ENCODE results near the gene TUBGCP2.
A peak's percentile ranks its signal among the peaks of the same experiment; 100 is the strongest.

The TUBGCP2 gene

GRCh38 chr10:133338080-133339071, 29.7 kb upstream of the TUBGCP2 start:
- no peak for TF ChIP-seq Cebpa-rat (IDR thresholded peaks at IDR 0.05)
- Histone ChIP-seq H3K4me3 (no peak overlapping the region), H4K20me1 (peaks cover 0 to 4% (median 0%) of the 10 kb centered on the region in 11 experiments; a peak in 2 of 22 replicates), H3K4me1 (peaks cover 10 to 27% (median 23%) of the 10 kb centered on the region in 10 experiments; a peak in 16 of 20 replicates), H3K27me3 (peaks cover 40 to 52% (median 46%) of the 10 kb centered on the region in 11 experiments), H3K27ac (no peak overlapping the region), H3K9me3 (replicated peaks in 1 of 11) (peaks cover 13 to 62% (median 51%) of the 10 kb centered on the region in 11 experiments; a peak in 21 of 22 replicates), H3K36me3 (no peaks in the 10 kb centered on the region), H3K4me2 (no peak overlapping the region), H3K9ac (no peak overlapping the region)

GRCh38 chr10:133337370-133337725, 28.7 kb upstream of the TUBGCP2 start:
- Histone ChIP-seq H3K36me3 (no peaks in the 10 kb centered on the region), H3K4me3 (0 out of 20 replicates have a peak overlapping the region, but pooled peaks of 1 of the 10 experiments have one; percentile 19), H3K9ac (no peak overlapping the region), H3K9me3 (replicated peaks in 1 of 11) (peaks cover 13 to 62% (median 51%) of the 10 kb centered on the region in 11 experiments; a peak in 21 of 22 replicates), H3K4me2 (peak overlapping the region in 9 of 11 experiments; percentile 24 to 62 (median 56); a peak in 16 of 22 replicates), H3K4me1 (peaks cover 10 to 24% (median 20%) of the 10 kb centered on the region in 10 experiments; a peak in 16 of 20 replicates), H3K27ac (no peak overlapping the region), H4K20me1 (peaks cover 0 to 4% (median 0%) of the 10 kb centered on the region in 11 experiments; a peak in 2 of 22 replicates), H3K27me3 (peaks cover 46 to 60% (median 54%) of the 10 kb centered on the region in 11 experiments)
- no peak for TF ChIP-seq Cebpa-rat (IDR thresholded peaks at IDR 0.05)

GRCh38 chr10:133336577-133337369, 28.1 kb upstream of the TUBGCP2 start, which contains the start of gene CALY:
TSS of gene CALY (minus strand) at chr10:133336896. CDS start at chr10:133328989, 7,907 bp downstream.
- H3K27ac ChIP-seq = no peak within 1 kb of the TSS; a peak in 1 of 22 replicates
- H3K9me3 ChIP-seq (replicated peaks in 1 of 11) = peaks cover 13 to 61% (median 51%) of the 10 kb centered on the region in 11 experiments; a peak in 21 of 22 replicates
- peak within 1 kb of the TSS in 2 of 10 experiments; percentile 19 to 24; a peak in 3 of 20 replicates for H3K4me3 ChIP-seq
- peaks cover 0 to 4% (median 0%) of the 10 kb centered on the region in 11 experiments; a peak in 2 of 22 replicates for H4K20me1 ChIP-seq
- peaks cover 10 to 24% (median 20%) of the 10 kb centered on the region in 10 experiments; a peak in 16 of 20 replicates for H3K4me1 ChIP-seq
- H3K27me3 ChIP-seq = peaks cover 46 to 66% (median 60%) of the 10 kb centered on the region in 11 experiments
- no peak for TF ChIP-seq Cebpa-rat (IDR thresholded peaks at IDR 0.05)
- no peak within 1 kb of the TSS for H3K9ac ChIP-seq
- no peaks in the 10 kb centered on the region for H3K36me3 ChIP-seq
- peak within 1 kb of the TSS; percentile 19 to 62 (median 55); a peak in 19 of 22 replicates for H3K4me2 ChIP-seq

GRCh38 chr10:133336118-133336576, 27.5 kb upstream of the TUBGCP2 start:
- no peak overlapping the region for H3K9ac ChIP-seq
- H3K27me3 ChIP-seq = peaks cover 46 to 72% (median 65%) of the 10 kb centered on the region in 11 experiments
- peak overlapping the region in 1 of 10 experiments; percentile 24; a peak in 1 of 20 replicates for H3K4me3 ChIP-seq
- no peak overlapping the region; a peak in 1 of 22 replicates for H3K27ac ChIP-seq
- TF ChIP-seq Cebpa-rat (IDR thresholded peaks at IDR 0.05) = no peak
- H3K9me3 ChIP-seq (replicated peaks in 1 of 11) = peaks cover 13 to 59% (median 51%) of the 10 kb centered on the region in 11 experiments; a peak in 21 of 22 replicates
- H3K36me3 ChIP-seq = no peaks in the 10 kb centered on the region
- H3K4me2 ChIP-seq = peak overlapping the region in 10 of 11 experiments; percentile 19 to 62 (median 56); a peak in 18 of 22 replicates
- peaks cover 0 to 4% (median 0%) of the 10 kb centered on the region in 11 experiments; a peak in 2 of 22 replicates for H4K20me1 ChIP-seq
- peaks cover 10 to 24% (median 20%) of the 10 kb centered on the region in 10 experiments; a peak in 16 of 20 replicates for H3K4me1 ChIP-seq

GRCh38 chr10:133335246-133336117, 26.8 kb upstream of the TUBGCP2 start:
- peaks cover 10 to 24% (median 20%) of the 10 kb centered on the region in 10 experiments; a peak in 16 of 20 replicates for H3K4me1 ChIP-seq
- peaks cover 46 to 75% (median 65%) of the 10 kb centered on the region in 11 experiments for H3K27me3 ChIP-seq
- H3K9me3 ChIP-seq (replicated peaks in 1 of 11) = peaks cover 13 to 59% (median 51%) of the 10 kb centered on the region in 11 experiments; a peak in 21 of 22 replicates
- H3K36me3 ChIP-seq = no peaks in the 10 kb centered on the region
- H3K9ac ChIP-seq = no peak overlapping the region
- H3K4me2 ChIP-seq = peak overlapping the region in 6 of 11 experiments; percentile 12 to 60 (median 20); a peak in 7 of 22 replicates
- TF ChIP-seq Cebpa-rat (IDR thresholded peaks at IDR 0.05) = no peak
- H3K27ac ChIP-seq = no peak overlapping the region
- H3K4me3 ChIP-seq = peak overlapping the region in 1 of 10 experiments; percentile 24; a peak in 2 of 20 replicates
- peaks cover 0 to 4% (median 0%) of the 10 kb centered on the region in 11 experiments; a peak in 2 of 22 replicates for H4K20me1 ChIP-seq

- H3K4me1 ChIP-seq = peaks cover 10 to 28% (median 22%) of the 10 kb centered on the region in 10 experiments; a peak in 17 of 20 replicates
- peak overlapping the region in 1 of 10 experiments; percentile 24; a peak in 2 of 20 replicates for H3K4me3 ChIP-seq
- H3K4me2 ChIP-seq = no peak overlapping the region
- H3K36me3 ChIP-seq = no peaks in the 10 kb centered on the region
- no peak overlapping the region for H3K9ac ChIP-seq
- TF ChIP-seq Cebpa-rat (IDR thresholded peaks at IDR 0.05) = no peak
- peaks cover 0 to 4% (median 0%) of the 10 kb centered on the region in 11 experiments; a peak in 2 of 22 replicates for H4K20me1 ChIP-seq
- peaks cover 46 to 80% (median 66%) of the 10 kb centered on the region in 11 experiments for H3K27me3 ChIP-seq
- H3K9me3 ChIP-seq (replicated peaks in 1 of 11) = peaks cover 13 to 54% (median 50%) of the 10 kb centered on the region in 11 experiments; a peak in 21 of 22 replicates
- H3K27ac ChIP-seq = no peak overlapping the region
These were observed 26.0 kb upstream of the TUBGCP2 start for GRCh38 chr10:133334503-133335245.

Measured in BLaER1 treated with 17β-estradiol and CSF1 and Interleukin-3, amounts not matched to agents 10 nM and 100 nM (cell line).